Cardiac muscle cell (in vitro differentiated cells and primary cell): ENCODE measurements around the gene MBOAT1. TPM values are rescaled to one million over a fixed set of nuclear protein-coding genes. Genes with fewer than 3 reads are reported as not detected.
A peak's percentile ranks its signal among the peaks of the same experiment; 100 is the strongest.

Source experiments
- DNase-seq, 2 donors: peaks; one replicate each; pipeline versions ENCODE4 v3.0.0 to v3.0.0-alpha.2; 2010 to 2017; ENCODE audit warnings: low read depth in 1 of 2, low spot score in 1 of 2
- H3K27ac ChIP-seq: fragments of 200-600 bp; sonication (generic); 2 replicates; pipeline ENCODE4 v1.5.1; 2016
- H3K27me3 ChIP-seq: fragments of 200-600 bp; sonication (generic); 2 replicates; pipeline ENCODE4 v1.6.0; 2016; ENCODE audit warnings: control low read depth
- H3K36me3 ChIP-seq: fragments of 200-600 bp; sonication (generic); 2 replicates; pipeline ENCODE4 v1.5.1; 2016; ENCODE audit warnings: control low read depth
- H3K4me1 ChIP-seq: fragments of 200-600 bp; sonication (generic); 2 replicates; pipeline ENCODE4 v1.8.1; 2017; ENCODE audit warnings: low read depth, mild to moderate bottlenecking, mixed run types
- H3K4me3 ChIP-seq: fragments of 200-600 bp; sonication (generic); 2 replicates; pipeline ENCODE4 v1.5.1; 2016; ENCODE audit warnings: mild to moderate bottlenecking
- H3K9me3 ChIP-seq: fragments of 200-600 bp; sonication (generic); 2 replicates; pipeline ENCODE4 v1.5.1; 2017; ENCODE audit warnings: low read depth, mild to moderate bottlenecking, control low read depth
- polyA plus RNA-seq: library from polyadenylated mRNA; unstranded; fragments of >200 nt; fragmentation: Nextera tagmentation; extraction: Ambion mirVana; gene quantifications from 2 replicates; pipeline ENCODE4 v1.2.1, GENCODE V29; 2016
- total RNA-seq: library from RNA; depleted of rRNA; stranded (reverse); fragments of >200 nt; gene quantifications from 2 replicates; pipeline ENCODE4 v1.2.3, GENCODE V29; 2016
- TF ChIP-seq, protein P1 (sequence below): IDR thresholded peaks from 2 replicates; pipeline ENCODE4 v1.5.1; 2012; ENCODE audit warnings: low read depth, mild to moderate bottlenecking, low read length

MBOAT1 gene
- total and polyA plus RNA-seq, 2 experiments from 2014 or later, result 7.5 to 15.5 TPM

DNA sequence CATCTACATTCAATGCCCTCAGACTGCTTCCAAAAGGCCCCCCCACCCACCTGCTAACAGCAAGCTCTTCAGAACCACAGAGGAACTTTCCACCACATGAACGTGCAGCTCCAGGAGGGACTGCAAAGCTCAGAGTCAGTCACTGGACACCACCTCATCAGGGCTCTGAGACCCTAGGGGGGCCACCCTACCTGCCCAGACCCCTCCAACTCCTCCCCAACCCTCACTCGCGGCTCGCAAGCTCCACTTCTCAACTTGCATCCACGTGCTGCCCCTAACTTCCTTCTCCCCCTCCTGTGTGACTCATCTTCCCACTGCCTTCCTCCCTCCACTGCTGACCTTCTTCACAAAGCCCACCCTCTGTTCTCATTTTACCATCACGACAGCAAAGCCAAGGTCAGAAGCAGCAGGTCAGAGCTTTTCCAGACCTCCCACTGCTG lies 6.5 kb downstream of the MBOAT1 start:
- no peak for DNase-seq
- Histone ChIP-seq H3K4me3 (no peak overlapping the region), H3K36me3 (no peaks in the 10 kb centered on the region), H3K9me3 (no peaks in the 10 kb centered on the region), H3K4me1 (peaks cover 17% of the 10 kb centered on the region), H3K27me3 (no peaks in the 10 kb centered on the region), H3K27ac (no peak overlapping the region)
- TF ChIP-seq, protein P1, sequence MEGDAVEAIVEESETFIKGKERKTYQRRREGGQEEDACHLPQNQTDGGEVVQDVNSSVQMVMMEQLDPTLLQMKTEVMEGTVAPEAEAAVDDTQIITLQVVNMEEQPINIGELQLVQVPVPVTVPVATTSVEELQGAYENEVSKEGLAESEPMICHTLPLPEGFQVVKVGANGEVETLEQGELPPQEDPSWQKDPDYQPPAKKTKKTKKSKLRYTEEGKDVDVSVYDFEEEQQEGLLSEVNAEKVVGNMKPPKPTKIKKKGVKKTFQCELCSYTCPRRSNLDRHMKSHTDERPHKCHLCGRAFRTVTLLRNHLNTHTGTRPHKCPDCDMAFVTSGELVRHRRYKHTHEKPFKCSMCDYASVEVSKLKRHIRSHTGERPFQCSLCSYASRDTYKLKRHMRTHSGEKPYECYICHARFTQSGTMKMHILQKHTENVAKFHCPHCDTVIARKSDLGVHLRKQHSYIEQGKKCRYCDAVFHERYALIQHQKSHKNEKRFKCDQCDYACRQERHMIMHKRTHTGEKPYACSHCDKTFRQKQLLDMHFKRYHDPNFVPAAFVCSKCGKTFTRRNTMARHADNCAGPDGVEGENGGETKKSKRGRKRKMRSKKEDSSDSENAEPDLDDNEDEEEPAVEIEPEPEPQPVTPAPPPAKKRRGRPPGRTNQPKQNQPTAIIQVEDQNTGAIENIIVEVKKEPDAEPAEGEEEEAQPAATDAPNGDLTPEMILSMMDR, result no peak

DNA sequence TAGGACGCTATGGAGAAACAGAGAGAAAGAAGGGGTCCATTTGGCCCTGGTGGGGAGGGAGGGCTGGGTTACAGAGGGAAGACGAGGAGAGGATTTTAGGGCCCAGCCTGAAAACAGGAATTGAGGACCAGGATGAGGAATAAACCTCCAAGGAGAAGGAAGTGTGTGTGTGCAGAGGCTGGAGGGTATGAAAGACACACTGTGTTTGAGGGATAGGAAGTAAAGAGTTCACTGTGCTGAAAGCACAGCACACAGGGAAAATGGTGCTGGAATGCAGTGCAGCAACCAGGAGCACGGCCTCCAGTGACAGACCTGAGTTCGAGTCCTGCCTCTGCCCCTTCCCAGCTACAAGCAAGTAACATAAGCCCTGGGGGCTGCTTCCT lies 7.8 kb downstream of the MBOAT1 start:
- TF ChIP-seq, protein P1, result no peak
- peaks cover 17% of the 10 kb centered on the region for H3K4me1 ChIP-seq
- DNase-seq, result no peak
- H3K9me3 ChIP-seq, result no peaks in the 10 kb centered on the region
- no peaks in the 10 kb centered on the region for H3K27me3 ChIP-seq
- H3K27ac ChIP-seq, result peak overlapping the region; percentile 57
- H3K4me3 ChIP-seq, result no peak overlapping the region
- no peaks in the 10 kb centered on the region for H3K36me3 ChIP-seq

GRCh38 chr6:20203561-20204511 lies 8.4 kb downstream of the MBOAT1 start:
- TF ChIP-seq, protein P1, result no peak
- Histone ChIP-seq H3K36me3 (no peaks in the 10 kb centered on the region), H3K9me3 (no peaks in the 10 kb centered on the region), H3K4me3 (no peak overlapping the region), H3K4me1 (peaks cover 17% of the 10 kb centered on the region), H3K27me3 (no peaks in the 10 kb centered on the region), H3K27ac (peak overlapping the region; percentile 57)
- DNase-seq, result no peak

DNA sequence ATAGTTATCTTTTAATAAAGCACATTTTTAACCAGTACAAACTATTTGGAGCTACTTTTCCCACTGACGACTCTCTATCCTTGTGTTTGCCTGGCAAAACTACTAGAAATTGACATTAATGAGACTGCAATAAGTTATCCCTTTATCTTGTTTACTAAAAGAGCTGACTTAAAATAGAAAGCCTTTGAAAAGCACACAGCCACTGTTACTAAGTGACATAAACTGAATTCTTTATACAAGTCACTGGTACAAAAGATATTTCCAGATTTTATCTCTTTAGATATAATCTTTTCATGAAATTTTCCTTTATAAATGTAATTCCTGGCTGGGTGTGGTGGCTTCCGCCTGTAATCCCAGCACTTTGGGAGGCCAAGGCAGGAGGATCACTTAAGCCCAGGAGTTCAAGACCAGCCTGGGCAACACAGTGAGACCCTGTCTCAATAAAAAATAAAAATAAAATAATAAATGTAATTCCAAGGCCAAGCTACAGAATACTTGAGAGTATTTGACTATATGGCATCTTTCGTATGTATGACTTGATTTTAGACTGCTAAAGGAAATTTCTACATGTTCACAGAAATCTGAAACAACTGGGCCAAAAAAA lies 9.5 kb downstream of the MBOAT1 start:
- TF ChIP-seq, protein P1, result no peak
- H3K27ac ChIP-seq, result no peak overlapping the region
- no peaks in the 10 kb centered on the region for H3K27me3 ChIP-seq
- no peak for DNase-seq
- no peaks in the 10 kb centered on the region for H3K36me3 ChIP-seq
- no peaks in the 10 kb centered on the region for H3K9me3 ChIP-seq
- no peak overlapping the region for H3K4me3 ChIP-seq
- H3K4me1 ChIP-seq, result peaks cover 17% of the 10 kb centered on the region

DNA sequence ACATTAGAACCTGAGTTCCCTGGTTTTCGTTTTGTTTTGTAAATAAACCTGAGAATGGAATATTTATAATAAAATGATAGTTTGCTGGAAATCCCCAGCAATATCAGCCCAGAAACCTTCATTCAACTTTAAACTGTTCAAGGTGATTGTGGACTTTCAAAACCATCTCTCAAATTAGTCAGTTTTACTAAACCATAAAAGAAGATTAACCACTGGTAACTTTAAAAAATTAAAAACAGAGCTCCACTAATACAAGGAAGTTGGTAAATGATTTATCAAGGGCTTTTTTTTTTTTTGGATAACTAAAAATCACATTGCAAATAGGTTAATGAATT lies 10.0 kb downstream of the MBOAT1 start:
- TF ChIP-seq, protein P1, result no peak
- Histone ChIP-seq H3K27ac (no peak overlapping the region), H3K9me3 (no peaks in the 10 kb centered on the region), H3K4me1 (peaks cover 17% of the 10 kb centered on the region), H3K36me3 (no peaks in the 10 kb centered on the region), H3K4me3 (no peak overlapping the region), H3K27me3 (no peaks in the 10 kb centered on the region)
- no peak for DNase-seq
